ENCODE results near the gene NAPG. TPM values are rescaled to one million over a fixed set of nuclear protein-coding genes. Genes with fewer than 3 reads are reported as not detected.

The NAPG gene
- total and polyA plus RNA-seq, 10 of the 15 experiments (the other 5 are each of a cell fraction or from before 2014, with no cell fraction given): 20.5 to 34.8 (median 24.0) TPM

DNA sequence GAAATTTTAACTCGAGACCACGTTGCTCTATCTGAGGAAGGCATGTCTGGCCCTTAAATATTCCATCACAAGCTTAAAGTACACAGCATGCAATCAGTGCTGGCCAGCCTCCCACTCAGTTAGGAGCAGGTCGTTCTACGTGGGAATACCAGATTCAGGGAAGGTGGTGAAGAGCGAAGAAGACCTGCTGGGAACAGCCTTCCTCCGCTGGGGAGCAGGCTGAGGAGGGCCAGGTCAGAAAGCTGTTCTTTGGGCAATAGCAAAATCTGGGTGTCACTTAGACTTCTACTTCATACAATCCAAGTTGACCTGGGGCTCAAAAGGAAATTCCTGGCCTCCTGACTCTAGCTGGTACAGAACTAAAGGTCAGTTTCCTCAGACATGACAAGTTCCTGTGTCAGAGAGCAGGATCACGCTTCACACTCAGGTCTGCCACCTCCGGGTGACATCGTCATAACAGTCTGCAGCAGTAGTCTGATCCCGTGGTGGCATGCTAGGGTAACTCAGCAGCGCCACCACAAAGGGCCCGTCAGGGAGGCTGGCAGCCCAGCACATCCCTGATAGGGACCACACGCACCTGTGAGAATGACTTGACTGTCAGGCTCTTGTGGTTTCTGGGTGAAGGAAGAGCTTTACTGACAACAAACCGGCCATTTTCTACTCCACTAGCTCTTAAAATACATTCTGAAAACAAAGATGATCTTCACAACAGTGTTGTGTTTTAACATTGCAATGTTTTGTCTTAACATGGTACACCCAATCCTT lies 35.2 kb upstream of the NAPG start (continued):
- TF ChIP-seq POLR2AphosphoS2 (IDR thresholded peaks at IDR 0.05; ENCODE audit: low read depth, low read length) (no peak), POLR2AphosphoS5 (IDR thresholded peaks at IDR 0.05; ENCODE audit: low read length) (no peak), MEF2A (IDR thresholded peaks at IDR 0.05; ENCODE audit: insufficient read depth, low read depth, low read length) (no peak), KLF5 (IDR thresholded peaks at IDR 0.05; ENCODE audit: partially characterized antibody) (no peak), RAD51 (IDR thresholded peaks at IDR 0.05) (no peak)

DNA sequence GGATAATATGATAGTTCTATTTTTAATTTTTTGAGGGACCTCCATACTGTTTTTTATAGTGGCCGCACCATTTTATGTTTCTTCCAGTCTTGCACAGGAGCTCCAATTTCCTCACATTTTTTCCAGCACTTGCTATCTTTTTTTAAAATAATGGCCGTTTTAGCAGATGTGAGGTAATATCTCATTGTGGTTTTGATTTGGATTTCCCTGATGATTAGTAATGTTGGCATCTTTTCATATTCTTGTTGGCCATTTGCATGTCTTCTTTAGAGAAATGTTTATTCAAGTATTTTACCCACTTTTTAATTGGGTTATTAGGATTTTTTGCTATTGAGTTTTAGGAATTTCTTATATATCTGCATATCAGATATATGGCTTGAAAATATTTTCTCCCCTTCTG lies 29.9 kb upstream of the NAPG start:
- DNase-seq (ENCODE audit: low read depth, low spot score): no peak
- RAD21 ChIA-PET (ENCODE audit: unreplicated experiment): no interaction called here
- intact Hi-C loops (cut with micrococcal nuclease; ENCODE audit: unreplicated experiment): no loop called here
- SMC1A ChIA-PET (ENCODE audit: uncharacterized antibody, unreplicated experiment): interaction anchor here (11.3 kb wide), 1 partner anchor 15 kb away, joined by 67 read pairs; no protein-coding TSS in a partner anchor
- in situ Hi-C loops (cut with MboI): no loop called here
- BruUV-seq (replicated peaks): no TSS peak
- H3K9me3 ChIP-seq (replicated peaks; ENCODE audit: control insufficient read depth, insufficient read depth, low read length): no peaks in the 10 kb centered on the region
- no peaks in the 10 kb centered on the region for H3K36me3 ChIP-seq (ENCODE audit: control insufficient read depth in 2 of 2, insufficient read depth in 2 of 2, low read length in 1 of 2)
- ATAC-seq: no peak
- H3K79me2 ChIP-seq (ENCODE audit: control insufficient read depth, insufficient read depth, low read length): no peaks in the 10 kb centered on the region
- no peak overlapping the region for H2AFZ ChIP-seq (ENCODE audit: control insufficient read depth, low read depth, low read length)
- no peak overlapping the region for H3K9ac ChIP-seq (ENCODE audit: control insufficient read depth, insufficient read depth, low read length)
- CTCF ChIA-PET: no interaction called here
- peaks cover under 1% of the 10 kb centered on the region; the same call in 1 of the 2 replicates for H3K4me1 ChIP-seq (ENCODE audit: control insufficient read depth, insufficient read depth, low read length)
- WGBS (ENCODE audit: insufficient coverage, insufficient replicate concordance, low lambda C conversion rate, missing lambda C conversion rate): 44% methylated on average over 2 of the region's 2 CpGs
- no peaks in the 10 kb centered on the region; a peak in 2 of 4 replicates for H3K27me3 ChIP-seq (replicated peaks in 1 of 2; ENCODE audit: control insufficient read depth in 2 of 2, insufficient read depth in 2 of 2, low read length in 1 of 2)
- no peak overlapping the region for H3K4me2 ChIP-seq (ENCODE audit: control insufficient read depth, insufficient read depth)
- POLR2A ChIA-PET: no interaction called here
- no peak for FAIRE-seq
- no peak overlapping the region for H3K4me3 ChIP-seq
- H3K27ac ChIP-seq (ENCODE audit: control insufficient read depth, insufficient read depth): no peak overlapping the region
- no peaks in the 10 kb centered on the region for H4K20me1 ChIP-seq (ENCODE audit: control insufficient read depth, insufficient read depth)
- no peak for TF ChIP-seq HDGF (IDR thresholded peaks at IDR 0.05)
- no peak for TF ChIP-seq ZNF24 (IDR thresholded peaks at IDR 0.05)
- no peak for TF ChIP-seq KLF5 (IDR thresholded peaks at IDR 0.05; ENCODE audit: partially characterized antibody)
- TF ChIP-seq POLR2AphosphoS2 (IDR thresholded peaks at IDR 0.05; ENCODE audit: low read depth, low read length): no peak
- TF ChIP-seq BRCA1 (IDR thresholded peaks at IDR 0.05; ENCODE audit: low read depth, low read length): no peak
- no peak for TF ChIP-seq JUNB (IDR thresholded peaks at IDR 0.05)
- no peak for TF ChIP-seq POU2F2 (IDR thresholded peaks at IDR 0.05; ENCODE audit: borderline replicate concordance, low read depth, low read length)
- TF ChIP-seq DPF2 (IDR thresholded peaks at IDR 0.05): no peak
- no peak for TF ChIP-seq CBFB (IDR thresholded peaks at IDR 0.05; ENCODE audit: low read depth)
- TF ChIP-seq PAX8 (IDR thresholded peaks at IDR 0.05): no peak
- TF ChIP-seq IKZF1 (conservative IDR thresholded peaks at IDR 0.05): no peak
- TF ChIP-seq SP1 (IDR thresholded peaks at IDR 0.05; ENCODE audit: low read depth, low read length): no peak
- no peak for TF ChIP-seq TCF12 (IDR thresholded peaks at IDR 0.05; ENCODE audit: low read depth, low read length)
- TF ChIP-seq ZNF207 (IDR thresholded peaks at IDR 0.05; ENCODE audit: borderline replicate concordance): no peak
- TF ChIP-seq, protein P1, sequence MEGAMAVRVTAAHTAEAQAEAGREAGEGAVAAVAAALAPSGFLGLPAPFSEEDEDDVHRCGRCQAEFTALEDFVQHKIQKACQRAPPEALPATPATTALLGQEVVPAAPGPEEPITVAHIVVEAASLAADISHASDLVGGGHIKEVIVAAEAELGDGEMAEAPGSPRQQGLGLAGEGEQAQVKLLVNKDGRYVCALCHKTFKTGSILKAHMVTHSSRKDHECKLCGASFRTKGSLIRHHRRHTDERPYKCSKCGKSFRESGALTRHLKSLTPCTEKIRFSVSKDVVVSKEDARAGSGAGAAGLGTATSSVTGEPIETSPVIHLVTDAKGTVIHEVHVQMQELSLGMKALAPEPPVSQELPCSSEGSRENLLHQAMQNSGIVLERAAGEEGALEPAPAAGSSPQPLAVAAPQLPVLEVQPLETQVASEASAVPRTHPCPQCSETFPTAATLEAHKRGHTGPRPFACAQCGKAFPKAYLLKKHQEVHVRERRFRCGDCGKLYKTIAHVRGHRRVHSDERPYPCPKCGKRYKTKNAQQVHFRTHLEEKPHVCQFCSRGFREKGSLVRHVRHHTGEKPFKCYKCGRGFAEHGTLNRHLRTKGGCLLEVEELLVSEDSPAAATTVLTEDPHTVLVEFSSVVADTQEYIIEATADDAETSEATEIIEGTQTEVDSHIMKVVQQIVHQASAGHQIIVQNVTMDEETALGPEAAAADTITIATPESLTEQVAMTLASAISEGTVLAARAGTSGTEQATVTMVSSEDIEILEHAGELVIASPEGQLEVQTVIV (IDR thresholded peaks at IDR 0.05; ENCODE audit: borderline replicate concordance, partially characterized antibody): no peak
- TF ChIP-seq HDAC2 (IDR thresholded peaks at IDR 0.05): no peak
- TF ChIP-seq GABPA (IDR thresholded peaks at IDR 0.05; ENCODE audit: low read depth): no peak
- TF ChIP-seq HDAC6 (IDR thresholded peaks at IDR 0.05; ENCODE audit: unreplicated experiment): no peak

All from GM12878 (cell line).